Esophagus muscularis mucosa (tissue), 3 donors: Measurements from ENCODE around the gene ABCC8.

ENCODE experiments used
- EP300 ChIP-seq: sonication (generic); formaldehyde crosslinking; IDR thresholded peaks from one replicate; pipeline ENCODE4 v1.6.1; 2017; ENCODE audit warnings: antibody characterized with exemption
- TF ChIP-seq, protein P1 (sequence below), 3 experiments: fragments of 200-600 bp in 2 of 3; fragments of 450-650 bp in 1 of 3; sonication (generic) in 2 of 3; IDR thresholded peaks; one replicate each; pipeline ENCODE4 v1.5.1; 2017 to 2019; ENCODE audit warnings: antibody characterized with exemption in 3 of 3, mild to moderate bottlenecking in 2 of 3, moderate library complexity in 1 of 3

DNA sequence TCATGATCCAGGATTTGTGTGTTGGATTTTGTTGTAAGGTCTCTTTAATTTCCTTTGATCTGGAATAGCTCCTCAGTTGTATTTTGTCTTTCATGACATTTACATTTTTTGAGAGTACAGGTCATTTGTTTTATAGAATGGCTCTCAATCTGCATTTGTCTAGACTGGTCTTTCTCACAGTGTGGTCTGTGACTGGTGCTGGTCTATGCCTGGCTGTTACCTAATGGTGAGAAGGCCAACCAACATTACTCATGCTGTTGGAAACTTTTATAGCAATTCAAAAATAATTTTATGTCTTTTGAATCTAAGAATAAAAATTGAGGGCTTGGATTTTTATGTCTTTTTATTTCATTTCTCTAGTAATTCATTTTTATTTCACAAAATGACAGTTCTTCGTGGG is 129.0 kb downstream of the ABCC8 start:
- TF ChIP-seq, protein P1, sequence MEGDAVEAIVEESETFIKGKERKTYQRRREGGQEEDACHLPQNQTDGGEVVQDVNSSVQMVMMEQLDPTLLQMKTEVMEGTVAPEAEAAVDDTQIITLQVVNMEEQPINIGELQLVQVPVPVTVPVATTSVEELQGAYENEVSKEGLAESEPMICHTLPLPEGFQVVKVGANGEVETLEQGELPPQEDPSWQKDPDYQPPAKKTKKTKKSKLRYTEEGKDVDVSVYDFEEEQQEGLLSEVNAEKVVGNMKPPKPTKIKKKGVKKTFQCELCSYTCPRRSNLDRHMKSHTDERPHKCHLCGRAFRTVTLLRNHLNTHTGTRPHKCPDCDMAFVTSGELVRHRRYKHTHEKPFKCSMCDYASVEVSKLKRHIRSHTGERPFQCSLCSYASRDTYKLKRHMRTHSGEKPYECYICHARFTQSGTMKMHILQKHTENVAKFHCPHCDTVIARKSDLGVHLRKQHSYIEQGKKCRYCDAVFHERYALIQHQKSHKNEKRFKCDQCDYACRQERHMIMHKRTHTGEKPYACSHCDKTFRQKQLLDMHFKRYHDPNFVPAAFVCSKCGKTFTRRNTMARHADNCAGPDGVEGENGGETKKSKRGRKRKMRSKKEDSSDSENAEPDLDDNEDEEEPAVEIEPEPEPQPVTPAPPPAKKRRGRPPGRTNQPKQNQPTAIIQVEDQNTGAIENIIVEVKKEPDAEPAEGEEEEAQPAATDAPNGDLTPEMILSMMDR (IDR thresholded peaks at IDR 0.05) = no peak
- no peak for TF ChIP-seq EP300
